Endothelial cell of umbilical vein (primary cell): ENCODE results near the gene TNFRSF12A. TPM values are rescaled to one million over a fixed set of nuclear protein-coding genes. Genes with fewer than 3 reads are reported as not detected.

Experiments
- BruUV-seq: library from RNA; stranded (reverse); fragments of 400-500 nt; replicated peaks from 2 replicates; lab custom pipeline; 2021; lab: Mats Ljungman, UMichigan
- CTCF ChIA-PET: fragments of 300-600, 350-600 bp; sonication (Branson Sonifier 250); formaldehyde crosslinking; loops from one replicate; lab custom pipeline; 2021; ENCODE audit warnings: antibody characterized with exemption, inconsistent platforms; lab: Charles Lee
- POLR2A ChIA-PET: fragments of 300-600, 350-600 bp; sonication (Branson Sonifier 250); formaldehyde crosslinking; loops from one replicate; lab custom pipeline; 2021; ENCODE audit warnings: antibody characterized with exemption, inconsistent platforms; lab: Charles Lee
- DNase-seq: peaks from one replicate; pipeline ENCODE4 v3.0.0-alpha.2; 2011; ENCODE audit warnings: low read depth, low spot score
- FAIRE-seq: peaks from 2 replicates; lab custom pipeline; 2011; peaks lifted over from hg19 to GRCh38; lab: Jason Lieb, UNC
- H2AFZ ChIP-seq: 2 replicates; pipeline ENCODE4 v1.6.0; 2012; ENCODE audit warnings: low read depth, low read length, control low read depth, inconsistent platforms
- H3K27ac ChIP-seq: 2 replicates; pipeline ENCODE4 v1.5.1; 2011; ENCODE audit warnings: low read depth, mild to moderate bottlenecking, control low read depth, low read length, moderate library complexity; ENCODE audit not compliant: insufficient read depth
- H3K27me3 ChIP-seq, 2 experiments: 2 replicates each; pipeline versions ENCODE4 v1.6.0 to v1.6.1; 2011; ENCODE audit warnings: low read length in 2 of 2, mixed read lengths in 1 of 2; ENCODE audit not compliant: control insufficient read depth in 2 of 2, insufficient read depth in 2 of 2
- H3K36me3 ChIP-seq, 2 experiments: 2 replicates in 1 of 2; 3 replicates in 1 of 2; pipeline ENCODE4 v1.5.1; 2011; ENCODE audit warnings: low read length in 2 of 2, mild to moderate bottlenecking in 1 of 2, moderate library complexity in 1 of 2; ENCODE audit not compliant: control insufficient read depth in 2 of 2, insufficient read depth in 2 of 2; ENCODE audit errors: extremely low read depth in 1 of 2
- H3K4me1 ChIP-seq: 3 replicates; pipeline ENCODE4 v1.5.1; 2011; ENCODE audit warnings: mild to moderate bottlenecking, low read length; ENCODE audit not compliant: control insufficient read depth, insufficient read depth; ENCODE audit errors: extremely low read depth
- H3K4me2 ChIP-seq: 2 replicates; pipeline ENCODE4 v1.6.1; 2011; ENCODE audit warnings: low read length, control low read depth, mixed read lengths; ENCODE audit not compliant: insufficient read depth
- H3K4me3 ChIP-seq, 3 experiments: fragments of 200-600 bp in 1 of 3; sonication (generic), shearing (Covaris generic) in 1 of 3; replicated peaks in 1 of 3; 2 replicates each; pipeline ENCODE4 v1.5.1; 2011 to 2016; ENCODE audit warnings: control low read depth in 3 of 3, low read length in 3 of 3, mild to moderate bottlenecking in 2 of 3, inconsistent platforms in 1 of 3, low read depth in 1 of 3, moderate library complexity in 1 of 3; ENCODE audit not compliant: insufficient read depth in 1 of 3
- H3K79me2 ChIP-seq: 2 replicates; pipeline ENCODE4 v1.6.0; 2012; ENCODE audit warnings: low read length, inconsistent platforms; ENCODE audit not compliant: control insufficient read depth, insufficient read depth
- H3K9ac ChIP-seq: replicated peaks from 2 replicates; pipeline ENCODE3; 2011; ENCODE audit warnings: low read length, control low read depth; ENCODE audit not compliant: insufficient read depth; ENCODE audit errors: extremely low read depth
- H3K9me1 ChIP-seq: replicated peaks from 3 replicates; pipeline ENCODE4 v1.6.0; 2011; ENCODE audit warnings: mild to moderate bottlenecking, low read length; ENCODE audit not compliant: control insufficient read depth, insufficient read depth; ENCODE audit errors: extremely low read depth
- H3K9me3 ChIP-seq: replicated peaks from 2 replicates; pipeline ENCODE4 v1.5.1; 2012; ENCODE audit warnings: low read length, inconsistent platforms; ENCODE audit not compliant: control insufficient read depth, insufficient read depth
- H4K20me1 ChIP-seq: replicated peaks from 2 replicates; pipeline ENCODE3; 2011; ENCODE audit warnings: mild to moderate bottlenecking, low read length; ENCODE audit not compliant: control insufficient read depth, insufficient read depth; ENCODE audit errors: extremely low read depth
- CTCF ChIP-seq, 2 donors: IDR thresholded peaks; 1 replicate in 1 of 2; 2 replicates in 1 of 2; pipeline ENCODE4 v1.5.1; 2011; ENCODE audit warnings: low read length in 2 of 2, mild to moderate bottlenecking in 2 of 2, moderate library complexity in 2 of 2, control low read depth in 1 of 2, inconsistent platforms in 1 of 2, low read depth in 1 of 2; ENCODE audit not compliant: insufficient read depth in 1 of 2; ENCODE audit errors: extremely low read depth in 1 of 2
- FOS ChIP-seq: IDR thresholded peaks from 2 replicates; pipeline ENCODE4 v1.6.1; 2011; ENCODE audit warnings: mild to moderate bottlenecking, low read length, moderate library complexity, borderline replicate concordance; ENCODE audit not compliant: insufficient read depth
- GATA2 ChIP-seq: IDR thresholded peaks from 2 replicates; pipeline ENCODE4 v1.7.0; 2011; ENCODE audit warnings: low read depth, mild to moderate bottlenecking, moderate library complexity, mixed read lengths, low read length; ENCODE audit not compliant: insufficient read length, insufficient read depth
- JUN ChIP-seq: IDR thresholded peaks from 2 replicates; pipeline ENCODE4 v1.6.1; 2011; ENCODE audit warnings: borderline replicate concordance, low read depth; ENCODE audit not compliant: insufficient read length, insufficient read depth
- MYC ChIP-seq: IDR thresholded peaks from one replicate; pipeline ENCODE4 v1.6.1; 2011; ENCODE audit warnings: mild to moderate bottlenecking, low read depth, low read length
- POLR2A ChIP-seq: IDR thresholded peaks from 2 replicates; pipeline ENCODE4 v1.6.1; 2012; ENCODE audit warnings: low read depth, mild to moderate bottlenecking, control low read depth, low read length
- POLR2AphosphoS5 ChIP-seq: IDR thresholded peaks from 2 replicates; pipeline ENCODE4 v1.6.1; 2012; ENCODE audit warnings: low read depth, mild to moderate bottlenecking, control low read depth, low read length, moderate library complexity; ENCODE audit not compliant: insufficient read depth
- dilution Hi-C: fragments of 300-500 bp; cut with MboI; formaldehyde crosslinking; loops from one replicate; pipeline ENCODE4 v1.15.0; 2019; ENCODE audit warnings: low sequenced_read_pairs; ENCODE audit not compliant: extremely low pct_ligation_motif_present
- intact Hi-C: fragments of 100-400 bp; cut with micrococcal nuclease; formaldehyde crosslinking; loops from one replicate; pipeline ENCODE4 v1.10.0; 2022
- polyA plus RNA-seq, 4 experiments: library from polyadenylated mRNA; depleted of rRNA in 3 of 4; stranded (reverse) in 3 of 4; unstranded in 1 of 4; fragments of >200 nt; gene quantifications; 2 replicates each; pipeline versions ENCODE4 v1.2.1 to v1.2.3, GENCODE V29; 2011 to 2012; ENCODE audit warnings: missing spikeins in 1 of 4
- total RNA-seq: library from RNA; stranded (reverse); gene quantifications from 2 replicates; pipeline ENCODE4 v1.2.3, GENCODE V29; 2021

The TNFRSF12A gene
- total and polyA plus RNA-seq, 2 donors (not counting 3 experiments of a cell fraction or from before 2014, with no cell fraction given) = 162 to 187 TPM

GRCh38 chr16:3027489-3027795 lies 7.3 kb downstream of the TNFRSF12A start:
- intact Hi-C loops (no loop called here), dilution Hi-C loops (no loop called here)
- H3K9ac ChIP-seq = no peak overlapping the region
- H3K4me3 ChIP-seq = no peak overlapping the region
- no peak overlapping the region for H3K4me2 ChIP-seq
- TF ChIP-seq POLR2A (no peak), CTCF (IDR thresholded peaks at IDR 0.05; ENCODE audit: extremely low read depth in 1 of 2, insufficient read depth in 1 of 2, low read depth in 1 of 2, low read length in 2 of 2) (no peak), POLR2AphosphoS5 (no peak), FOS (no peak), JUN (no peak), GATA2 (no peak), MYC (no peak)
- no peak for FAIRE-seq
- H3K36me3 ChIP-seq = peaks cover 0 to 9% of the 10 kb centered on the region in 2 experiments
- H3K27ac ChIP-seq = no peak overlapping the region
- H3K9me3 ChIP-seq = no peaks in the 10 kb centered on the region
- no TSS peak for BruUV-seq
- H4K20me1 ChIP-seq = no peaks in the 10 kb centered on the region
- no peak for DNase-seq
- peaks cover 2% of the 10 kb centered on the region for H3K79me2 ChIP-seq
- H3K4me1 ChIP-seq = peaks cover 14% of the 10 kb centered on the region
- ChIA-PET CTCF (interaction anchor here (0.9 to 8.8 kb wide), 12 partner anchors 8 to 140 kb away, joined by 3 to 200 read pairs (median 10); partner anchors contain the start of genes CLDN6, MMP25, PAQR4 and TNFRSF12A), POLR2A (interaction anchor here (1.1 kb wide), 1 partner anchor 107 kb away, joined by 3 read pairs; the partner anchor contains the start of gene ZNF213)
- H3K27me3 ChIP-seq = peaks cover 24 to 27% of the 10 kb centered on the region in 2 experiments
- no peaks in the 10 kb centered on the region for H3K9me1 ChIP-seq
- no peak overlapping the region for H2AFZ ChIP-seq
